Cardiac muscle cell (in vitro differentiated cells and primary cell): ENCODE data around the gene GBF1. TPM values are rescaled to one million over a fixed set of nuclear protein-coding genes. Genes with fewer than 3 reads are reported as not detected.

Experiments used
- DNase-seq, 2 donors: peaks; one replicate each; pipeline versions ENCODE4 v3.0.0 to v3.0.0-alpha.2; 2010 to 2017; ENCODE audit warnings: low read depth in 1 of 2, low spot score in 1 of 2
- H3K27ac ChIP-seq: fragments of 200-600 bp; sonication (generic); 2 replicates; pipeline ENCODE4 v1.5.1; 2016
- H3K27me3 ChIP-seq: fragments of 200-600 bp; sonication (generic); 2 replicates; pipeline ENCODE4 v1.6.0; 2016; ENCODE audit warnings: control low read depth
- H3K36me3 ChIP-seq: fragments of 200-600 bp; sonication (generic); 2 replicates; pipeline ENCODE4 v1.5.1; 2016; ENCODE audit warnings: control low read depth
- H3K4me1 ChIP-seq: fragments of 200-600 bp; sonication (generic); 2 replicates; pipeline ENCODE4 v1.8.1; 2017; ENCODE audit warnings: low read depth, mild to moderate bottlenecking, mixed run types
- H3K4me3 ChIP-seq: fragments of 200-600 bp; sonication (generic); 2 replicates; pipeline ENCODE4 v1.5.1; 2016; ENCODE audit warnings: mild to moderate bottlenecking
- H3K9me3 ChIP-seq: fragments of 200-600 bp; sonication (generic); 2 replicates; pipeline ENCODE4 v1.5.1; 2017; ENCODE audit warnings: low read depth, mild to moderate bottlenecking, control low read depth
- CTCF ChIP-seq: IDR thresholded peaks from 2 replicates; pipeline ENCODE4 v1.5.1; 2012; ENCODE audit warnings: low read depth, mild to moderate bottlenecking, low read length
- polyA plus RNA-seq: library from polyadenylated mRNA; unstranded; fragments of >200 nt; fragmentation: Nextera tagmentation; extraction: Ambion mirVana; gene quantifications from 2 replicates; pipeline ENCODE4 v1.2.1, GENCODE V29; 2016
- total RNA-seq: library from RNA; depleted of rRNA; stranded (reverse); fragments of >200 nt; gene quantifications from 2 replicates; pipeline ENCODE4 v1.2.3, GENCODE V29; 2016

The GBF1 gene
- total and polyA plus RNA-seq, 2 experiments from 2014 or later, result 42.1 to 75.6 TPM

- Histone ChIP-seq H3K9me3 (no peaks in the 10 kb centered on the region), H3K36me3 (peaks cover 80% of the 10 kb centered on the region), H3K27ac (no peak overlapping the region), H3K27me3 (no peaks in the 10 kb centered on the region), H3K4me3 (no peak overlapping the region), H3K4me1 (no peaks in the 10 kb centered on the region)
- TF ChIP-seq CTCF, result no peak
- no peak for DNase-seq
Observed at GRCh38 chr10:102367441-102367840, 122.1 kb downstream of the GBF1 start.

- no peak for TF ChIP-seq CTCF
- no peak for DNase-seq
- Histone ChIP-seq H3K36me3 (peaks cover 80% of the 10 kb centered on the region), H3K4me3 (no peak overlapping the region), H3K9me3 (no peaks in the 10 kb centered on the region), H3K27ac (no peak overlapping the region), H3K4me1 (no peaks in the 10 kb centered on the region), H3K27me3 (no peaks in the 10 kb centered on the region)
Observed at GRCh38 chr10:102368077-102368476, 122.7 kb downstream of the GBF1 start.

- Histone ChIP-seq H3K4me3 (no peak overlapping the region), H3K9me3 (no peaks in the 10 kb centered on the region), H3K4me1 (no peaks in the 10 kb centered on the region), H3K27me3 (no peaks in the 10 kb centered on the region), H3K27ac (no peak overlapping the region), H3K36me3 (peaks cover 78% of the 10 kb centered on the region)
- no peak for TF ChIP-seq CTCF
- no peak for DNase-seq
Observed at GRCh38 chr10:102371295-102371694, 126.0 kb downstream of the GBF1 start.

- no peaks in the 10 kb centered on the region for H3K9me3 ChIP-seq
- no peaks in the 10 kb centered on the region for H3K4me1 ChIP-seq
- H3K27me3 ChIP-seq, result no peaks in the 10 kb centered on the region
- DNase-seq, result no peak
- TF ChIP-seq CTCF, result no peak
- no peak overlapping the region for H3K4me3 ChIP-seq
- H3K36me3 ChIP-seq, result peaks cover 51% of the 10 kb centered on the region
- H3K27ac ChIP-seq, result no peak overlapping the region
Observed at GRCh38 chr10:102375250-102375649, 129.9 kb downstream of the GBF1 start.

- peaks cover 51% of the 10 kb centered on the region for H3K36me3 ChIP-seq
- H3K9me3 ChIP-seq, result no peaks in the 10 kb centered on the region
- no peak for TF ChIP-seq CTCF
- no peak overlapping the region for H3K4me3 ChIP-seq
- H3K27me3 ChIP-seq, result no peaks in the 10 kb centered on the region
- no peak overlapping the region for H3K27ac ChIP-seq
- no peaks in the 10 kb centered on the region for H3K4me1 ChIP-seq
- no peak for DNase-seq
Observed at GRCh38 chr10:102375867-102376266, 130.5 kb downstream of the GBF1 start.

- H3K36me3 ChIP-seq, result peaks cover 52% of the 10 kb centered on the region
- no peak overlapping the region for H3K27ac ChIP-seq
- TF ChIP-seq CTCF, result no peak
- H3K9me3 ChIP-seq, result no peaks in the 10 kb centered on the region
- no peak for DNase-seq
- no peaks in the 10 kb centered on the region for H3K27me3 ChIP-seq
- H3K4me1 ChIP-seq, result no peaks in the 10 kb centered on the region
- no peak overlapping the region for H3K4me3 ChIP-seq
Observed at GRCh38 chr10:102376901-102377300, 131.6 kb downstream of the GBF1 start.
